ENCODE data around the gene TMEM120A.
"Not testable (repeated sequence)": the region's sequence is repeated elsewhere in the genome, so short reads cannot be mapped to it uniquely, and the experiment has no call there.

TMEM120A gene

DNA sequence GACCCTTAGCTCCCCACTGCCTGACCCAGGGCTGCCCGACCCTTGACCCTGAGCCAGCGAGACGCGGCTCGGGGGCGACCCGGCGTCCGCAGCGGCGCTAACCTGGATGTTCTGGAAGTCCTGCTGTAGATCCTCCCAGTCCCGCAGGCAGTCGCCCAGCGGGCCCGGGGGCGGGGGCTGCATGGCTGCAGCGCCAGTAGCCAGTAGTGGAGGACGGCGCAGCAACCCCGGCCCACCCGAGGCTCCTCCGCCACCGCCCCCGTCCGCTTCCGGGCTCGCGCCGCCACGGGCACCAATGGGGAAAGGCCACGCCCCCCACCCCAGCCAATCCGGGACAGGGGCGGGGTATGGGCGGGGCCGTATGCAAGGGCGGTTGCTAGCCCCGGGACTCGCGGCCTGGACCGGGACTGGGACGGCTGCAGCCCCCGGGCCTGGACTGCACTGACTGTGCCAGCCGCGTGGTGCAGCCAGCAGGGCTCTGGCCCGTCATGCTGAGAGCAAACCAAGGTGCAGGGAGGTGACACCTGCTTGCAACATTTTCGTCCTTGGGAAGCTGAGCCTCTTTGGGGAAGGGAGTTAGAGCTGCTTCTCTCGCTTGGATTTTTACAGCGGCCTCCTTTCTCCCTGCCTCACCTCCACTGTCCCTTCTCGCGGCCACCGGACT, at the start of gene TMEM120A:
TMEM120A (minus strand) TSS at position 208 of the 664 bp plus-strand sequence; CDS start at position 183, 25 bp downstream.
- DNase-seq, result peak; percentile 86

DNA sequence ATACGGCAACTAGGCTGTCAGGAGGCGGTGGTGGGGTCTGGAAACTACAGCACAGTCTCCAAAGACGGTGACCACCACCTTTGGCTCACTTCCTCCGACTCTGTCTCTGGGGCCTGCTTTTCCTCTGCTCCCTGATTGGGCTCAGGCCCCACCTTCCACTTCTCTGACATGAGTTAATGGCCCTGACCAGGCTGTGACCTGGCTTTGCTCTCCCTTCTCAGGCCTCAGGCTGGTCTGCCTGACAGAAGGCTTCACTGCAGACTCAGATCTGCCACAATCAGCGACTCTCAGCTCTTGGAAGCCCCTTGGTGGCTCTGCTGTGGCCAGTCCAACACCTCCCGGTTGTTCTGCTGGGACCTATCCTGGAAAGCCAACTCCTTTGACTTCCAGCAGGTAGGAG, 45.7 kb upstream of the TMEM120A start:
- no peak for DNase-seq

DNA sequence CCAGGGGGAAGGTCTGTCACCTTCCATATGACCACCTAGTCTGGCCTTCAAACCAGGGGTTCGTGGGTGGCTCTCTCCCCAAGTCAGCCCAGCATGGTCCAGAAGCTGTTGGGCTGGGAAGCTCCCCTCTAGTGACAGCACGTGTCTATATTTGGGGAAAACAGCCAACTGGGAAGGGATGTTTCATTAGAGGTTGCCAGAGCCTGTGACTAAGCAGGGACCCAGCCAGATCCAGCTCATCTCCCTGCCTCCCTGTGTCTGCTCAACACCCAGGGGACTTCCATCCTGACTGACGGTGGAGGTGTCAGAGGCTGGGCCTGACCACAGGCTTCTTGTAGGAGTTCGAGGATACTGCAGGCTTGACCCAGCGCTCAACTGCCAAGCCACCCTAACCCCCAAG, 42.9 kb upstream of the TMEM120A start:
- no peak for DNase-seq

GRCh38 chr7:76031964-76032363, 37.6 kb upstream of the TMEM120A start:
- DNase-seq, result no peak

GRCh38 chr7:76029682-76030081, 35.3 kb upstream of the TMEM120A start:
- DNase-seq, result not testable (repeated sequence)

GRCh38 chr7:76023002-76023401, 28.6 kb upstream of the TMEM120A start:
- DNase-seq, result no peak

GRCh38 chr7:76022026-76022780, 27.8 kb upstream of the TMEM120A start:
- DNase-seq, result no peak

GRCh38 chr7:76020031-76020714, 25.8 kb upstream of the TMEM120A start:
- DNase-seq, result peak; percentile 59

DNA sequence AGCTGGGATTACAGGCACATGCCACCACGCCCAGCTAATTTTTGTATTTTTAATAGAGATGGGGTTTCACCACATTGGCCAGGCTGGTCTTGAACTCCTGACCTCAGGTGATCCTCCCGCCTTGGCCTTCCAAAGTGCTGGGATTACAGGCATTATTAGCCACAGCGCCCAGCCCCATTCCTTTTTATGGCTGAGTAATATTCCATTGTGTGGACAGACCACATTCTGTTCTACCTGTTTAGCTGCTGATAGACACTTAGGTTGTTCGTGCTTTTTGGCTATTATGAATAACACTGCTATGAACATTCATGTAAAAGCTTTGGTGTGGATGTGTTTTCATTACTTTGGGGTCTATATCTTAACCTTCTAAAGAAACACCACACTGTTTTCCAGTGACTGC, 24.1 kb upstream of the TMEM120A start:
- not testable (repeated sequence) for DNase-seq

DNA sequence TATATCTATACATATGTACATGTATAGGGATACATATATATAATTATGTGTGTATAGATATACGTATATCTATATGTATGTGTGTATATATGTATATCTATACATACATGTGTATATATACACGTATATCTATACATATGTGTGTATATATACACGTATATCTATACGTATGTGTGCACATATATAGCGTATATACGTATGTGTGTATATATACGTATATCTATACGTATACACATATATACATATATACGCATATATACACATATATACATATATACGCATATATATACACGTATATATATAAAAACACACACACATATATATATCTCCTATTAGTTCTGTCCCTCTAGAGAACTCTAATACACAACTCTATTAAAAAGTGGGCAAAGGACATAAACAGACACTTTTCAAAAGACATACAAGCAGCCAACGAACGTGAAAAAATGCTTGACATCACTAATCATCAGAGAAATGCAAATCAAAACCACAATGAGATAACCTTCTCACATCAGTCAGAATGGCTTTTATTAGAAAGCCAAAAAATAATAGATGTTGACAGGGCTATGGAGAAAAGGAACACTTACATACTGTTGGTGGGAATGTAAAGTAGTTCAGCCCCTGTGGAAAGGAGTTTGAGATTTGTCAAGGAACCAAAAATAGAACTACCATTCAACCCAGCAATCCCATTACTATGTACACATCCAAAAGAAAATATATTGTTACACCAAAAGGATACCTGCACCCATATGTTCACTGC, 22.0 kb upstream of the TMEM120A start:
- DNase-seq, result no peak

- DNase-seq, result no peak
Measured at GRCh38 chr7:76011442-76011861, 17.1 kb upstream of the TMEM120A start.

DNA sequence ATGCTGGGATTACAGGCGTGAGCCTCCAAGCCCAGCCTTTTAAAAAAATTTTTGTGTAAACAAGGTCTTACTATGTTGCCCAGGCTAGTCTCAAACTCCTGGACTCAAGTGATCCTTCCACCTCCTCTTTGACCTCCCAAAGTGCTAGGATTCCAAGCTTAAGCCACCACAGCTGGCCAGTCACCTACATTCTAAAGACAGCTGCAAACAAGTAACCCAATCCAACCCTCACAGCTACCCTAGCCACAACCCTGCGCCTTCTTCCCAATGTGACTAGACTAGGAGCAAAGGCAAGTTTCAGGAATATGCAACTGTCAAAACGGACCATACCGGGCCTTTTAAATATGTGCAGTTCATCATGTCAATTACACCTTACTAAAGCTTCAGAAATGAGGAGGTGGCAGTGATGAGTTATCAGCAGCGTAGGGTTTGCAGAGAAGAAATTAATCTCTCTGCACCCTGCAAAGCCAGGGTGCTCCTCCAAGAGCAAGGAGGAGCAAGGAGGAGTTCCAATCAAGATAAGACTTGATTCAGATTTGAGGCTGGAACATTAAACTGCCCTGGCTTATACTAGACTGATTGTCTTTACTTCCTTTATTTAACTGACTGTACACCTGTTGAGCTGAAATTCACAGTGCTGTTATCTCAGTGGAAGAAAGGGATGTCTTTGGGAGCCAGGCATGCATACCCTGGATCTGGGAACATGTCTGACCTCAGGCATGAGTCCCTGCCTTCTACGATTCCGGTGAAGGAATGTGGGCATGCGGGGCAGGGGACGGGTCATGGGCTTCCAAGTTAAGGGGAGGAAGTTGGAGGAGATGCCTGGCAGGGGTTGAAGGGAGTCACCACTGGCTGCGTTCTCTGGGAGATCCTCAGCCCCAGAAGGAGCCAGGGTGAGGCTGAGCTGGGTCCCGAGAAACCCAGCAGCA, 15.5 kb upstream of the TMEM120A start:
- no peak for DNase-seq

- DNase-seq, result no peak
Measured at GRCh38 chr7:76008156-76008687, 13.8 kb upstream of the TMEM120A start.

- DNase-seq, result not testable (repeated sequence)
Measured at GRCh38 chr7:76005004-76005403, 10.6 kb upstream of the TMEM120A start.

- no peak for DNase-seq
Measured at GRCh38 chr7:76003351-76003750, 9.0 kb upstream of the TMEM120A start.

- DNase-seq, result no peak
Measured at GRCh38 chr7:76002822-76003221, 8.4 kb upstream of the TMEM120A start.

DNA sequence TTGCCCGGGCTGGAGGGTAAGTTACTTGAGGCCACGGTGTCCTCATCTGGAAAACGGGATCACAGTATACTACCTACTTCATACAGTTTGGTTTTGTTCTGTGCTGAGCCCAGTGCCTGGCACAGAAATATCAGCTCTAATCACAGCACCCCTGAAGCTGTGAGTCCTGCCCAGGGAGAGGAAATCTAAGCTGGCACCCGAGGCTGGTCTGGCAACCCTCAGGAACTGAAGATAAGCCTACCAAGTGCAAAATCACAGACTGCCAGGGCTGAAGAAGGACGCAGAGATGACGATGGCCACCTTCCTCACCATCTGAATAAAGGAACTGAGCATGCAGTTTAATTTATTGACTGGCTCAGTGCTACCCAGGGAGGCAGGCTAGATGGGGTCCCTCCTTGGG, 7.7 kb upstream of the TMEM120A start:
- no peak for DNase-seq

DNA sequence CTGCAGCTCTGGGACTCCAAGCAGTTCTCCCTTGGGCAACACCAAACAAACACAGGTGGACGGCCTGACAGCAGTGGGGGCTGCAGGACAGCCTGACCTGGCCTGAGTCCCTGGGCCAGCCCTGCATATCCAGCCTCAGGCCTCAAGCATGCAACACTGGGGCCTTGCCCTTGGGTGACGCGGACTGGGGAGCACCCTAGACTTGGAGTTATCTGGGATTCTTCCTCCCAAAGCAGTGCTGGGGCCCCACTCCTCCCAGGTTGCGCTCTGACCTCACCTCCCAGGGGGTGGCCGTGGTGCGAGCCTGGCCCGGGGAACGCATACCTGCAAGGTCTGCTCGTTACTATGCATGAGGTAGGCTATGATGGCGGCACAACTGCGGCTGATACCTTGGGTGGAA, 6.2 kb upstream of the TMEM120A start:
- no peak for DNase-seq

DNA sequence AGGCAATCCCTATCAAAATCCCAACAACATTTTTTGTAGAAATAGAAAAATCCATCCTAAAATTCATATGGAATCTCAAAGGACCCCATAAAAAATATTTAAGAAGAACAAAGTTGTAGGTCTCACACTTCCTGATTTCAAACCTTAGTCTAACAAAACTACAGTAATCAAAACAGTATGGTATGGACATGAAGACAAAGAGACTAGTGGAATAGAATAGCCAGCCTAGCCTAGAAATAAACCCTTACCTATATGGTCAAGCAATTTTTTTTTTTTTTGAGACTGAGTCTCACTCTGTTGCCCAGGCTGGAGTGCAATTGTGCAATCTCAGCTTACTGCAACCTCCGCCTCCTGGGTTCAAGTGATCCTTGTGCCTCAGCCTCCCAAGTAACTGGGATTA, 3.6 kb upstream of the TMEM120A start:
- no peak for DNase-seq

GRCh38 chr7:75996476-75996875, 2.1 kb upstream of the TMEM120A start:
- no peak for DNase-seq

DNA sequence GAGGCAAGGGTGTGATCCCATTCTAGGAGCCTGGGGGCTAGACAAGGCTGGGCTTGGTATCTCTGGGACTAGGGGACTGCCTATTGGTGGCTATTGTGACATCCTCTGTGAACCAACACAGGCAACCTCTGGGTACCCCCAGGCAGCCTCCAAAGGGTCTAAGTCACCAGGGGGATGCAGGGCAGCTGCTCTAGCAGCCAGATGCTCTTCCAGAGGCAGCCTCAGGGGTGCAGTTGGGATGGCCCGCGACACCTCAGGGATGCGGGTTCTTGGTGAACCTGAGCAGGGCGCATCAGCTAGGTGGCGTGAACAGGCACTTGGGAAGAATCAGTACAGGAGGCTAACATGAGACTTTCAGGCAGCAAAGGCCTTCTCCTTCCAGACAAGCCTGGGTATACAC, 1.6 kb upstream of the TMEM120A start:
- no peak for DNase-seq

- DNase-seq, result no peak
Measured at GRCh38 chr7:75995052-75995471, 667 bp upstream of the TMEM120A start.

All from NCI-H1105 treated with DMSO at 0.1 percent for 48 hours (cell line).